Stimulated activated CD8-positive, alpha-beta memory T cell treated with anti-CD3 and anti-CD28 coated beads, Interleukin-12 subunit alpha, Interleukin-12 subunit beta, amount 100 ng/mL, for 4 hours (primary cell): ENCODE results near the gene OSCP1.

Experiments used
- DNase-seq: peaks from one replicate; pipeline ENCODE4 v3.0.0-alpha.2; 2020; ENCODE audit warnings: low read depth

OSCP1 gene

DNA sequence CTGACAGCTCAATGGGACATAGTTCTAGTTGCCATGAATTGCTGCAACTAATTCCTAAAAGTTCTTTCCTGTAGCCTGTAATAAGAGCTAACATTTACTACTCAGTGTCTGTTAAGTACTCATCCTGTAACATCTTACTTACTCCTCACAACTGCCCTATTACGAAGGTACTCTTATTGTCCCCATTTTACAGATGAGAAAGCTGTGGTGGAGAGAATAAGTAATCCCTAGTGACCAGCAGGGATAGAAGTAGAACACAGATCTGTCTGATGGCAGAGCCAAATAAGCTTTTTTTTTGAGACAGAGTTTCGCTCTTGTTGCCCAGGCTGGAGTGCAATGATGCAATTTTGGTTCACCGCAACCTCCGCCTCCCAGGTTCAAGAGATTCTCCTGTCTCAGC, 67.6 kb downstream of the OSCP1 start:
- no peak for DNase-seq

DNA sequence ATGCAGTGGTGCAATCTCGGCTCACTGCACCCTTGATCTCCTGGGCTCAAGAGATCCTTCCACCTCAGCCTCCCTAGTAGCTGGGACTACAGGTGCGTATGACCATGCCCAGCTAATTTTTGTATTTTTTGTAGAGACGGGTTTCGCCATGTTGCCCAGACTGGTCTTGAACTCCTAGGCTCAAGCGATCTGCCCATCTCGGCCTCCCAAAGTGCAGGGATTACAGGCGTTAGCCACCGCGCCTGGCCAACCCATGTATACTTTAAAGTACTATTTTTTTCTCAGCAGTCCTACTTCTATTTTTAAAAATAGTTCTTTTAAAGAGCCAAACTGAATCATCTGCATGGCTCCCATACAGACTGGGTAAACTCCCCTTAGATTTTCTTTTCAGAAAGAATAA, 68.0 kb downstream of the OSCP1 start:
- DNase-seq = no peak

DNA sequence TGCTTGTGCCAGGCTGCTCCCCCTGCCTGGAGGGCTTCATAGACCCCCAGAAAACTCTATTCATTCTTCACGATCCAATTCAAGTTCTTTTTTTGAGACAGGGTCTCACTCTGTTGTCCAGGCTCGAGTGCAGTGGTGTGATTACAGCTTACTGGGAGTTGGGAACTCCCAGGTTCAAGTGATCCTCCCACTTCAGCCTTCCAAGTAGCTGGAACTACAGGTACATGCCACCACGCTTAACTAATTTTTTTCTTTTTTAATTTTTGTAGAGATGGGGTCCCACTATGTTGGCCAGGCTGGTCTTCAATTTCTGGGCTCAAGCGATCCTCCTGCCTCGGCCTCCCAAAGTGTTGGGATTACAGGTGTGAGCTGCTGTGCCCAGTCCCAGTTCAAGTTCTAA, 68.8 kb downstream of the OSCP1 start:
- DNase-seq = no peak

DNA sequence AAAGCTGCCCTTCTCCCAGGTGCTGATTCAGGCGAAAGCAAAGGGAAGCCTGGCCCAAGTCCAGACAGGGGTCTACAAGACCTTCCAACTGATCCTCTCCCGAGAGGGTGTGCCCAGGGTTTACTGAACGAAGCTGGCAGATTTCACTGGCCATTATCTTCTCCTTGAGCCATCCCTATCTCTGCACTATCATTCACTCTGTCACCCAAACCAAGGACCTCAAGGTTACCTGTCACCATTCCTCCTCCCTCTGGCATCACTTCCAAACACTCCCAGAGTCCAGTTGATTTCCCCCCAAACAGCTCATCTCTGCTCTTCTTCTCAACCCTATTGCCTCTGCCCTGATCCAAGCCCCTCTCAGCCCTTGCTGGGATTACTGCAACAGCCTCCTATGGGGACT, 69.5 kb downstream of the OSCP1 start:
- DNase-seq = no peak

DNA sequence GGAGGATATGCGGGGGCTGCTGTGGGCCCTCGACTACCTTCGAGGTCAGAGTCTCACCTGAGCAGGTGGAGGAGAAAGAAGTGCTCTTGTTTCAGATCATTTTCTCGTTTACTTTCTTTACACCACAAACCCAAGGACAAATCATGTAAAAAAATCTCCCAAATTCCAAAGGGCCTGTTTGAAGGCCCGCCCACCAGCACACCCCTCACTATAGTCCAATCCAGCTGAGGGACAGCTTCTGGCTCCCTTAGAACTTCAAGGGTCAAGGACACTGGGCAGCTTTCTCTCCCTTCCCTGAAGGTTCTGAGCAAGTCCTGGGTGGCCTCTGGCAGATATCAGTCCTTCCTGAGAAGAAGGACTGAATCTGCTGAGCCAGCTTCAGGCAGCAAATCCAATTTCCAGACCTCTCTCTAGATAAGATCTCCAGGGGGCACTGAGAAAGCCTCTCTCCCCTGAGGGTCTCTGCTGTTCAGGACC, 70.1 kb downstream of the OSCP1 start:
- DNase-seq = no peak

DNA sequence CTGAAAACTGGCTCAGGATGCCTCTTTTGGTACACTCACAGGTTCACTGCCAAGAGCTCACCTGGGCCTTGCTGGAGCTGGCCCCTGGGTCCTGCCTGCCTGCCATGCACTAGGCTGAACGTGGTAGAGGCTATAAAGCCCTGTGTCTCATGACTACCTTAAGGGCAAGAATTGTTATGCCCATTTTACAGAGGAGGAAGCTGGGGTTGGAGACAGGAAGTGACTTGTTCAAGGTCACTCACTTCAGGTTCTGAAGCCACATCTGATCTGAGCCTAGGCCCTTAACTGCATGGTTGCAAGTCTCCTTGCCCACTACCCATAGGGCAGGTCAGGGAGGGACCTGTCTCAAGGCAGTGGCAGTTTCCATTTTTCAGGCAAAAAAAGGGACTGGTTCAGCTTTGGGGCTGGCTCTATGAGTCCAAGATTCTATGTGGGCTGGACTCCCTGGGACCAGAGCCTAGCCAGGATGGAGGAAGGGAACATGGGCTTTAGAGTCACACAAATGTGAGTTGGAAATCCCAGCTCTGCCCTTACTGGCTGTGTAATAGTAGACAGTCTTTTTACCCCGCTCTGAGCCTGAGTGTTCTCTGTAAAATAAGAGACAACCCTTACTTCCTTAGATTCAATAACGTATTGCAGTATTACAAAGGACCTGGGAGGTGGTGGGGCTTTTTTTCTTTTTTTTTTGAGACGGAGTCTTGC, 72.3 kb downstream of the OSCP1 start:
- DNase-seq = no peak

DNA sequence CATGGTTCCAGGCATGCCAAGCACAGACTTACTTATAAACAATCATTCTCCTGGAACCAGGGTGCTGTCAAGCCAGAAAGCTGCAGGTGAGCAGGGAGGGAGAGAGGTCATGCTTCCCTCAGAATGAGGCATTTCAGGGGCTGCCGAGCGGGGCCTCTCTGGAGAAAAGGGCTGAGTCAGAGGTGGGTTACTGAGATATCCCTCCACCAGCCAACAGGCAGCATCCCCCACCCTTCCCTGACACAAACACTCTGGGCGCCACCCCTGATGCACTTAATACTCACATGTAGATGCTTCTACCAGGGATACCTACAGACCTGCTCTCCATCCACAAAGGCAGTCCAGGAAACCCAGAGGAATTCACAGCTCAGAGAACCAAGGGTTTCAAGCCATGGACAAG, 77.6 kb downstream of the OSCP1 start:
- DNase-seq = no peak

DNA sequence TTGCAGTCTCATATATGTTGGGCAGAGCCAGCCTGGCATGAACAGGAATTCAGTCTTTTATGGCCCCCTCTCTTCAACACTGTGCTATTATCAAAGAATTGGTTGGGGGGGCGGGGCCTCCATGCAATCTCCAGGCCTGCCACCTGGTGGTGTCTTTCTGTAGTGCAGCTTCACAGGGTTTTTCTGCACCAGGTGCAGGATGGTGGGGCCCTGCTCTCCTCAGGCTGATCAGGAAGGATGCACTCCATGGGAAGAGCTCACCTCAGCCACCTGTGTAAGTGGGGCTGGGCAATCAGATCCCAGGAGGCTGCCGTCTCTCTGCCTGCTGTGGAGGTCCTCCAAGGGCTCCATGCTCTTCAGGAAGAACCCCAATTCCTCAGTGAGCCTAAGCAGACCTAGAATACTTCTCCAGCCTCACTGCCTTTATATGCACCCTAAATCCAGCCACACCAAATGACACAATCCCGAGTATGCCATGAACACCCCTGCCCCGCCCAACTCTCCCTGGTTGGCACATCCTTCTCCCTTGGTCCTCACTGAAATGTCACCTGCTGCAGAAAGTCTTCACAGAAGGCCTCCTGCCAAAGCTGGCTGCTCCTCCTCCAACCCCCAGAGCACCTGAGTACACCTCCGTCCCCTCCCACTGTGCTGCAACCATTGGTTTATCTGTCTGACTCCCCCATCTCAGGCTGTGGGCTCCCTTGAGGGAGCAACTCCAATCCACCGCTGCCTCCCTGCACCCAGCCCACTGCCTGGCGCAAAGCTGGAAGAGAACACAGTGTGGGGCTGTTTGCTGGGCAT, 81.0 kb downstream of the OSCP1 start:
- peak; percentile 64 for DNase-seq
